GM19025 (cell line): Measurements from ENCODE around the gene ZBTB7A.
"Not testable (repeated sequence)": the region's sequence is repeated elsewhere in the genome, so short reads cannot be mapped to it uniquely, and the experiment has no call there.

Source experiments
- ATAC-seq: cut with Tn5 transposase; IDR thresholded peaks from one replicate; pipeline ENCODE4 v1.9.1; 2021; ENCODE audit warnings: mild to moderate bottlenecking, low read depth, moderate library complexity; ENCODE audit not compliant: unreplicated experiment

Gene ZBTB7A

DNA sequence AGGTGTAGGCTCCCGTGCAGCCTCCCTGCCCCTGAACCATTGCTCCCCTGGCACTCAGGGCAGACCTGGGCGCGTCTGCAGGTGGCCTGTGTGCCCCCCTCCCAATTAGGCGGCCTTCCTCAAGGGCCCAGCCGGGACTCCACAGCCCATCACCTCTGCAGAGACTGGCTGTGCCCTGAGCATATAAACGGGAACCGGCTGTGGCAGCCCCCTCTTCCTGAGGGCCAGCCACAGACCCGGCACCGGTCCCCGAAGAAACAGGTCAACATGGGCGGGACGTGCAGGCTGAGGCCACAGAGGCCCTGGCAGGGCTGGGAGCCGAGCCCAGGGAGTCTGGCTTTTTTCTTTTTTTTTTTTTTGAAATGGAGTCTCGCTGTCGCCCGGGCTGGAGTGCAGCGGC, 47.1 kb downstream of the ZBTB7A start:
- no peak for ATAC-seq

DNA sequence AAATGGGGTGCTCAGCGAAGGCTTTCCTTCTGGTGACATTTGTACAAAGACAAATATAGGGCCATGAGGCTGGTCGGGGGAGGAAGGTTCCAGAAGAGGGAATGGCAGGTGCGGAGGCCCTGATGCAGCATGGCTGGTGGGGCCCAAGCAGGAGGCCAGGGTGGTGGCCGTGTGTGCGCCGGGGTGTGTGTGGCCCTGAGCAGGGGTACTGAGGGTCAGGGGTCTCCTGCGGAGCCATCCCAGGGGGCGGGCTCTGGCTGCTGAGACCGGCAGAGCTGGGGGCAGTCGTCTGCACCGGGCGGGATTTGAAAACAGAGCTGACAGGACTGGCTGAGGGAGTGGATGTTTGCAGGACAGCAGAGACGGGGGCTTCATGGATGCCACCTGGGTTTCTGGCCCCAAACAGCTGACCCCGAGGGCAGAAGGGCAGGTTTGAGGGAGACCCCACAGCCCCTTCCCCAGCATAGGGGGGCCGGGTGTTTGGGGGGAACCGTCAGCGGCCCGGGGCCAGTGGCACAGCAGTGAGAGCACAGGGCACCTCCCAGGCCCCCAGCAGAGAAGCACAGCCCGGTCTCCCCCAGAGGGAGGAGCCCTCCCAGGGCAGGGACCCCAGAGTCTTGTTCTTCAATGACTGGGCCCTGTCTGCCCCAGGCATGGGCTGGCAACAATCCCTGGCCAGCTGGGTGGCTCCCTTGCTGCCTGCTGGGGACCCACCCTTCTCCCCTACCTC, 47.8 kb downstream of the ZBTB7A start:
- no peak for ATAC-seq

- ATAC-seq, result no peak
These were observed 48.5 kb downstream of the ZBTB7A start for GRCh38 chr19:4018140-4018613.

GRCh38 chr19:4016903-4017638, 49.6 kb downstream of the ZBTB7A start:
- no peak for ATAC-seq

DNA sequence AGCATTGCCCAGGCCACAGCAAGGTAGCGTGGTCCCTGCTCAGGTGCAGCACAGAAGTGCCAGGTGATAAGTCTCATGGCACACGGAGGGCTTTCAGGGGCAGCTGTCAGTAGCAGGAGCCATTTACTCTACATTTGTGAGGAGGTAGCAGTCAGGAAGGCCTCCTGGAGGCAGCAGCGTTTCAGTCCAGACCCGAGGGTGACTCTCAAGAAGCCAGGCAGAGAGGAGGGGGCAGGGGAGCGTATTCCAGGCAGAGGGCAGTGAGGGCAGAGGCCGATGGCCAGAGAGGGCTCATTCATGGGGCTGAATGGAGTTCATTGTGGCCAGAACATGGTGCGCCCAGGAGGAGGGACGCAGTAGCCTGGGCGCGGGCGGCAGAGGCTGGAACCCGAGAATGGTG, 50.2 kb downstream of the ZBTB7A start:
- ATAC-seq, result no peak

DNA sequence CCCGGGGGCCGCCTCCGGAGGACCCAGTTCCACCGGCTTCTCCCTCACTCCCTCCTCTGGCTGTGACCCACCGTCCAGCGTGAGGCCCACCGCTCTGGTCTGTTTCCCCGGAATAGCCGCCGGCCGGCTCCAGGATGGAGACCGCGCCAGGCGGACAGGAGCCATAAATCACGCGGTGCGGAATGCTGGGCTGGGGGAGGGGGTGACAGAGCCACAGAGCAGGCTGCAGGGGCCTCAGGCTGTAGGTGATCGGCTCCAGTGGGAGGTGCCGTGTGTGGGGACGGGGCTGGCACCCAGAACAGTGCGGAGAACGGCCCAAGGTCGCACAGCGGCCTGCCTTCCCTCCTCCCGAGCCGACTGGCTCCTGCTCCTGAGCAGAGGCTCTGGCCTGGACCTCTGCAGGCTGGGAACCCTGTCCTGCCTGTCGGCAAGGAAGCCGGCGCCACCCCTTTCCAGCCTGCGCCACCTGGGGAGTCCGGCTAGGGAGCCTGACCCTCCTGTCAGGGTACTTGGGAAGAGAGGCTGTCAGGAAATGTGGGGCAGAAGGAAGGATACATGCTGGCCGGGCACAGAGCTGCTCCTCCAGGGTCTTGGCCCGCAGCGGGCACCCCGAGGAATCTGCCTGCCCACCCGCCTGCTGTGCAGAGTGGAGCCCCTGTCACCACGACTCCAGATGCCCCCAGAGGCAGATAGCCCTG, 50.8 kb downstream of the ZBTB7A start:
- ATAC-seq, result no peak

DNA sequence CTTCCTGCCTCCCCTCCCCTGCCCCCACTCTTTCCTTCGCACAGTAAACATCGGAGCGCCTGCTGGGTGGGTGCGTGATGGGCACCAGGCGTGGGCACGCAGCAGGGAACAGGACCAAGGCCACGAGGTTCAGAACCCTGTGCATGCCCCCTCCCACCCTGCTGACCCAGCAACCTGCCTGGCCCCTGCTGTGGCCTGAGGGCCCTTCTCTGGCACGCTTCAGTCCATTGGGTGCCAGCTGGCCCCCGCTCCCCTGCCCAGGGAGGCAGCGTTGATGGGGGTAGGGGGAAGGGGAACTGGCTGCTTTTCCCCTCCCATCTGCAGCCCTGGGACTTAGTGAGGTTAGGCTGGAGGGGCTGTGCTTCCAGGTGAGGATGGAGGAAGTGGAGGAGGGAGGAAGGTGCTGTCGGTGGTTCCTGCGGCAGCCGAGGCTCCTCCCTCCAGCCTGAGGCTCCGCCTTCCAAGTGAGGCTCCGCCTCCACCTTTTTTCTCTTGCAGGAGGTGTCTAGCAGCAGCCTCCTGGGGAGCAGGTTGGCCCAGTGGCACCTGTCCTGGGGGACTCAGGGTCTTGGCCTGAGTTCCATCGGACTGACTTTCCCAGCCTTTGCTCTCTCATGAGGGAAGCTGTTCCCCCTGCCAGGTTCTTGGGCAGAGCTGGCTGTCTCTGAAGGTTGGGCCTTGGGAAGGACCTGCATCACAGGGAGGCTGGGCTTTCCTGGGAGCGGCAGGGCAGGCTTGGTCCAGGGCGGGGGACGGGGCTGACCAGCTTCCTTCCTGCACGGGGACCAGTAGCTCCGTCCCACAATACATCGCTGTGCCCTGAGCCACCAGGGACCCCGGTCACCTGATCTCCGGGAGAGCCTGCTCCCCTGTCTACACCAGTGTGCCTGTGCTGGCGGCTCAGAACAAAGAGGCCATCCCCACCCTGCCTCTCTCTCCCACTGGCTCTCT, 51.9 kb downstream of the ZBTB7A start:
- ATAC-seq, result no peak

DNA sequence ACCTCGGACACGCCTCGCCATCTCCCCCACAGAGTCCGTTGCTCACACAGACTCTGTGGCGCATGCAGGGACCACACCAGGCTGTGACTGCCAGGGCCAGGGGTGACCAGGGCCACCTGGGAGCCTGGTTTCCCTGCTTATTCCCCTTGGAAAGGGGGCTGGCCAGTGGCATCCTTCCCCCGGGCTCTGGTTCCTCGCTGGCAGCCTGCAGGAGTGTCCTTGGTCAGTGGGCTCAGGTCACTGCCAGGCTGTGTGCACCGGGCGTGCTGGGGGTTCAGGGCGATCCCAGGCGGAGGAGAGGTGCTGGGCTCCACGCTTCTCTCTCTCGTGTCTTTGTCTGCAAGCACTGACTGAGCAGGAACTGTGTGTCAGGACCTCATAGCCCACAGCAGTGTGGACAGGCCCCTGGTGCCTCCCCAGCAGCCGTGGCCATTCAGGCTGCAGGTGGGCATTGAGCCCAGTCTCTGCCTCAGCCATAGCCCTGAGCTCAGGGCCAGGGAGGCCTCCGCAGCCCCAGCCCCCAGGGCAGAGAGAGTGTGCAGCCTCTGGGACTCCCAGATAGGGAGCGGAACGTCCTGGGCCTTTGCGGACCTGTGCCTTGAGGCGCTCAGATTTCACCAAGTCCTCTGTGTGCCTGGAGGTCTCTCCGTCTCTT, 52.7 kb downstream of the ZBTB7A start:
- ATAC-seq, result no peak

GRCh38 chr19:4012975-4013634, 53.6 kb downstream of the ZBTB7A start:
- ATAC-seq, result no peak

DNA sequence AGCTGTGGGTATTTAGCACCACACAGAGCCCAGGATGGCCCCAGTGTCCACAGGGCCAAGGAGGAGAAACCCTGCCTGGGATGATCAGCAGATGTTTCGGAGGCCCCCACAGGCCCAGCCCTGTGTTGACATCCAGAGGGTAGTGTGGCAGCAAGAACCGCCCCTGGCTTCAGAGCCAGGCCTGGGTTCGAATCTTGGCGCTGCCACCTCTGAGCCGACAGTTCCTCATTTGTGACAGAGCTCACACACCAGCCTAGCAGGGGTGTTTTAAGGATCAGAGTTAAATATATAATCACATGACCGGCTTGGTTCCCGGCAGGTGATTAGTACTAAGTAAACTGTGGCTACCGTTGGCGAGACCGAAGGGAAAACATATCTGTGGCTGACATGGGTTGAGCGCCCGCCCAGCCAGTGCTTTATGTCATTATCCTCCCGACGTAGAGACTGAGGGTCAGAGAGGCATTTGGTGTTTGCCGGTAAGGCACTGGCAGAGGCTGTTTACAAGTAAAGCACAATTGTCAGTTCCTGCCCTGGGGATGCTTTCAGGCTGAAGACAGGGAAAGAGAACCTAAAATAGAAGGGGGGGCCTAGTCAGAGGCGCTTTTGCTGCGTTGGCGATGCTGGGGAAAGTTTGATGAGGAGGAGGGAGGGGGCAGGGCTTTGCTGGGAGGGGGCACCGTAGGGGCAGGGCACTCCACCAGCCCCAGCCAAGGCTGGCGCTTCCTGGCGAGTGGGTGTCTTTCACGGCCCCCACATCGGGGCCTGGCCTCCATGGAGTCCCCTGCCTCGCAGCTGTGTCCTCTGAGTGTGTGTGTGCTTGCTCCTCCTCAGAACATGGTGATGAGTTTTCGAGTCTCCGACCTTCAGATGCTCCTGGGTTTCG, 54.4 kb downstream of the ZBTB7A start:
- ATAC-seq, result no peak

GRCh38 chr19:4011430-4011829, 55.3 kb downstream of the ZBTB7A start:
- ATAC-seq, result not testable (repeated sequence)

- ATAC-seq, result no peak
These were observed 55.9 kb downstream of the ZBTB7A start for GRCh38 chr19:4010808-4011110.

- ATAC-seq, result no peak
These were observed 56.5 kb downstream of the ZBTB7A start for GRCh38 chr19:4009990-4010807.

- peak; percentile 19 for ATAC-seq
These were observed 58.7 kb downstream of the ZBTB7A start for GRCh38 chr19:4007836-4008539.

DNA sequence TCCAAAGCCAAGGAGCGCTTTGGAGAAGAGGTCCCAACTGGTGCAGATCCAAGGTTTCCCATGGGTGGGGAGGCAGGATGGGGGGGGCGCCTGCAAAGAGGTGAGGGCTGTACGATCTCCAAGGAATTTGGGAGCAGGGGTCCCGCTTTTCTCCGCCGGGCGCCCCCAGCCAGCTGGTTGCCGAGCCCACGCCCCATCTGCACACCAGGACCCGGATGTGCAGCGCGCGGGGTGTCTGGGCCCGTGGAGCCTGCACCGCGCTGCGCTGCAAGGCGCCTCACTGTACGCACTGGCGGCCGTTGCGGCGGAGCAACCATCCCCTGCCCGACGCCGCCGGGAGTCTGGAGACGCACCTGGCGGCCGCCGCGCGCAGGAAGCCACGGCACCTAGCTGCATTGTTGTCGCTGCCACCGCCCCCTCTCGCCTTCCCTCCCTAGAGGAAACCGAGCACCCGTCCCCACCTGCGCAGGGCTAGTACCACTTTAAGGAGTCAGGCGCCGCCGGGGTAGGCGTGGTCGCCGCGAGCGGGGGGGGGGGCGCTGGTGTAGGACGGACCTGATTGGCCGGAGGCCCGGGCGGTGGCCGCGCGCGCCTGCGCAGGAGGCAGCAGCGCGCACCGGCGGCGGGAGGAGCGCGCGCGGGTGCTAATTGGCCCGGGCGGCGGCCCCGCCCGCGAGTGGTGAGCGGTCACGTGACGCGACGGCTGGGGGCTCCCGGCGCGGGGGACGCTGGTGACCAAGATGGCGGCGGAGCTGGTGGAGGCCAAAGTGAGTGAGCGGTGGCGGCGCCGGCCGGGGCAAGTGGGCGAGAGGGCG, 59.5 kb downstream of the ZBTB7A start, which contains the start of gene PIAS4:
PIAS4 (plus strand) TSS at position 716 of the 815 bp plus-strand sequence; CDS start at position 741, 25 bp downstream.
- ATAC-seq, result peak; percentile 77

DNA sequence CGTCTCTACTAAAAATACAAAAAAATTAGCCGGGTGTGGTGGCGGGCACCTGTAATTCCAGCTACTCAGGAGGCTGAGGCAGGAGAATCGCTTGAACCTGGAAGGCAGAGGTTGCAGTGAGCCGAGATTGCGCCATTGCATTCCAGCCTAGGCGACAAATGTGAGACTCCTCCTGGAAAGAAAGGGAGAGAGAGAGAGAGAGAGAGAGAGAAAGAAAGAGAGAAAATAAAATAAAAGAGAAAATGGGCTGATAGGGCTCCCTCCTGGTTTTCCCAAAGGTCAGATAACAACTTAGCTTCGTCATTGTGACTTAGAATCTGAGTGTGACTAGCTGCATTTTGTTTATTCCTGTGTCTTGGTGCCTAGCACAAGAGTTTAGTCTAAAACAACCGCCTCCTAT, 61.3 kb downstream of the ZBTB7A start:
- ATAC-seq, result not testable (repeated sequence)
